ENCODE data around the gene TNNC1.

Gene TNNC1

DNA sequence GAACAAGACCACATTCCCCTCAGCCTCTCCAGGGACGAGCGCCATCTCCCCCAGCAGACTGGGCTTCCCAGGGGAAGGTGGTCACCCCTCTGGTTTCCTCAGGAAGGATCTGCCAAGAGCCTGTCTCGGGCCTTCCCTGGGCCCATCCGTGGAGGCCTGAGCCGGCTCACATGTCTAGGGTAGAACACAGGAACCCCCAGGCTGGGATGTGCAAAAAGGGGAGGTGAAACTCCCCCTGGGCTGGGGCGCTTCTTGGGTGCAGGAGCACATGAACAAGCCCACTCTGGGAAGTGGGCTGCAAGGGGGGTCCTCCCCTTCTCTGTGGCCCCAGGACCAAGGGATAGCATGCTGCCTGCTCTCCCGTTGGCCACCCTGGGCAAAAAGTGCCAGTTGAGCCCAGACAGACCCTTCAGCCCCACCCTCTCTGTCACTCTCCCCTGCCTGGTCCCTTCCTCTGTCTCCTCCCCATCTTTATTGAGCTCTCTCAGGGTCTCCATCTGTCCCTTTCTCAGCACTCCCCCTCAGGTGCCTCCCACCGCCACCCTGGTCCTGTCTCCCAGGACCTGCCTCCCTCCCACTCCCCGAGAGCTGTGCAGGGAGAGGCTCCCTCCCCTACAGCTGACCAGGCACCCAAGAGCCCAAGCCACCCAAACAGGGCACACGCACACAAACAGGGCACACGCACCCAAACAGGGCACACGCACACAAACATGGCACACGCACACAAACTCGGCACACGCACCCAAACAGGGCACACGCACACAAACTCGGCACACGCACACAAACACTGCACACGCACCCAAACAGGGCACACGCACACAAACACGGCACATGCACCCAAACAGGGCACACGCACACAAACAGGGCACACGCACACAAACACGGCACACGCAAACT is 9.8 kb downstream of the TNNC1 start:
- no peak for DNase-seq (ENCODE audit: low read depth)

DNA sequence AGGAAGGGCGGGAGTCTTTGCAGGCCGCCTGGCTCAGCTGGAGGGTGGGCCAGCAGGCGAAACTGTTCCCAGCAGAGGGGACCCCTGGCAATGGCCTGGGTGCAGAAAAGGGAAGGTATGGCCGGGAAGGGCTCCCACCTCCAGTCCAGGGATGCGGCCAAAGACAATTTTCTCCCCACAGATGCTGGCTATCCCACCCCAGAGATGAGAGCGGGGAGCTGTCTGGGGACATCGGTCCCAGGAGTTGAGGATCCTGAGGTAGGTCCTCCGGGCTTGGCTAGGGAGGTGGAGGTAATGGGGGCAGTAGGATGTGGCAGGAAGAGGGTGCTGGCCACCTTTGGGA is 10.6 kb downstream of the TNNC1 start:
- DNase-seq (ENCODE audit: low read depth), result no peak

DNA sequence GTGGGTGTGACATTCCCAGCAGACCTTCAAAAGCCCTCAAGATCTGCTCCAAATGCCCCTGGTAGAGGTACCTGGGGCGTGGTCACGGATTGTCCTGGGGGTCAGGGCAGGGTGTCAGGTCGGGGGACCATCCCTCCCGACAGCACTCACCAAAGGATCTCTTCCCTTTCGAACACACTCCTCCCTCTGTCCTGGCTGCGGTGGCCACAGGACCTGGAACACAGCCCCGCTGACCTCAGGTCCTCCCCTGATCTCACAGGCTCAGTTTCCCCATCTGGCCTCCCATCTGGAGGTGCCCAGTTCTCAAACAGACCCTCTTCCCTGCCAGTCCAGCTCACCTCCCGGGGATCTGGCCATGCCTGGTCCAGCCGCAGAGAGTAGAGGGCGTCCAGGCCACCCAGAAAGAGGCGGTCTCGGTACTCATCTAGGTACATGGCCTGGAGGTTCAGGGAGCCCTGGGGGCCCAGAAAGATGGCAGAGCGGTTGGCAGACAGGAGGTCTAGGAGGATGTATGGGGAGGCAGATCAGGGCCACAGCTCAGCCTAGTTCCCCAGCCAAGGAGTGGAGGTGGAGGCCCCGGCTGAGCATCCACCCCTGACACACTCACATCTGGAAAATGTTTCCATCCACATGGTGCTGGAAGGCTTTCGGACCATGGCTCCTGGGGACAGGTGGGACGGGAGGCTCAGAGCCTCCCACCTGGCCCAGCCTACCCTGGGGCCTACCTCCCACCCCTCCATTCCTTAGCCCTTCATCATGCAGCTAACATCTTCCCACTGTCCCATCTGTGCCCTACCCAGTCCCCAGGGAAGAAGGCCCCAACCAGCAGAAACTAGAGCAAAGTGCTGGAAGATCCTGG is 11.2 kb downstream of the TNNC1 start:
- no peak for DNase-seq (ENCODE audit: low read depth)

DNA sequence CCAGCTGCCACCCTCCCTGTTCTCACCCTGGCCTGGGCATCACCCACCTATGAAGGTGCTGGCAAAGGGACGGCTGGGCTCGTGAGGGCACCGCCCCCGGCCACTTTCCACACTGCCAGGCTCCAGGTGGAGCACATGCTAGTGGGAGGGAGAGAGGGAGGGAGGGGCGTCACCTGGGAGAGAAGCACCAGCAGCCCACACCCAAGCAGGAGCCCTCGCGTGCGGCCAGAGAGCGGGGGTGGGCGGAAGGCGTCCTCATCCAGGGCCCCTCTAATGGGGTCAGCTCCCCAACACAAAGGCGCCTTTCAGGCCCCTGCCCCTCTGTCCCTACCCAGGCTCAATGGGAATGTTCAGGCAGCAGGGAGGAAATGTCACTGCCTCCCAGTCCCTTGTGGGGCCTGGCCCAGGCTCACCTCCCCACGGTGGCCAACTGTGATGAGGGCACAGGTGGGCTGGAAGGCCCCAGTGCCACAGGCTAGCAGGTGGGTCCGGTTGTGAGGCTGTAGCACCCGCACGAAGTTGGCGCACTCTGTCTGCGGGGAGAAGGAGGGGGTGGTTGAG is 12.0 kb downstream of the TNNC1 start:
- no peak for DNase-seq (ENCODE audit: low read depth)

DNA sequence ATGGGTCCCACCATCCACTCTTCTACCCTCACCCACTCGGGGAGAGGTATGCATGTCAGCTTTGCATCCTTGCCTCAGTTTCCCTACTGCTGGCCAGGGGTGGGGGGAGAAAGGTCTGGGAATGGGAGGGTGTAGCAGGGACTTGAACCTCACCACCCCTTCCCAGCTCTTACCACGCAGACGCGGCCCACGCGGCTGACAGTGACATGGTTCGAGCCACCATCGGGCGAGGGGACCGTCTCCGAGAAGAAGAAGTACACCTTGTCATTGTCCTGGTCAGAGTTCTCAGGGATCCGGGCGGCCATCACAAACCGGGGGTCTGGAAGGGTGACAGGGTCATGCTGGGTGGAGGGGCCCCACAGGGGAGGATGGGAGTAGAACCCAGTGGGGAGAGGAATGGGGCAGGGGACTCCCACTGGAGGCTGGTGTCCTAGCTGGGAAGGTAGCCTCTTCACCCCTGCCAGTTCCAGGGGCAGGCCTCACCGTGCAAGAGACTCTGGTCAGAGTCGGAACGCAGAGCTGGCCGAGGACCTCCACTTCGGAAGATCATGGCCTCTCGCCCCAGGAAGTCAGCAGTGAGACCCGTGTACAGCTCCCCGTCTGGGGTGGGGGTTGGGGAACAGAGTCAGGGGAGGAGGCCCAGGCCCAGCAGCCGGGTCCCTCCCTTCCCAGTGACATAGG is 12.6 kb downstream of the TNNC1 start:
- DNase-seq (ENCODE audit: low read depth), result no peak

DNA sequence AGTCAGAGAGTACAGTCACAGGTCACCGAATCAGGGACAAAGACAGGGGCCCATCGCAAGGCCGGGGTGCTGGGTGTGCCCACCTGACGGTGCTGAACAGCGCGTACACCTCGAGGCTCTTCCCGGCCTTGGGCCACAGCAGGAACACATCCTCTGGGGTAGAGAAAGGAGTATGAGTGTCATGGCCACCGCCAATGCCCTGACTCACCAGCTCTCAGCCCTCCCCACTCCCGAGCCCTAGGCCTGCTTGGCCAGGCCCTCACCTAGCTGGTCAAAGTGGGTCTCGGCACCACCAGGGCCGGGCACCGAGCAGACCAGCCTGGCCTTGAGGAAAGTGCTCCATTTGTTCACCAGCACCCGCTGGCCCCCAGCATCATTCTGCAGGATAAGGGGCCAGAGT is 13.2 kb downstream of the TNNC1 start:
- no peak for DNase-seq (ENCODE audit: low read depth)

DNA sequence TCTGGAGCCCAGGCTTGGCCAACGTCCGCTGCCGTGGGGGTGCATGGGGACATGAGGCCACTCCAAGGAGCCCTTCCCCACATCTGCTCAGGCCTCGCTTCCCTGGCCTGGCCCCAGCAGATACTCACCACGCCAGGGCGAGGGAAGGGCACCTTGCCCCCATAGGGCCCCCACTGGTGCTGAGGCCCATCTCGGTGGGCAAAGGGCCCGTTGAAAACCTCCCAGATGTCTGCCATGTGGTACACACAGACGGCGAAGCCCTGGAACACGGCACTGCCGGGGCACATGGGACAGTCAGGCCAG is 13.6 kb downstream of the TNNC1 start:
- DNase-seq (ENCODE audit: low read depth), result no peak

DNA sequence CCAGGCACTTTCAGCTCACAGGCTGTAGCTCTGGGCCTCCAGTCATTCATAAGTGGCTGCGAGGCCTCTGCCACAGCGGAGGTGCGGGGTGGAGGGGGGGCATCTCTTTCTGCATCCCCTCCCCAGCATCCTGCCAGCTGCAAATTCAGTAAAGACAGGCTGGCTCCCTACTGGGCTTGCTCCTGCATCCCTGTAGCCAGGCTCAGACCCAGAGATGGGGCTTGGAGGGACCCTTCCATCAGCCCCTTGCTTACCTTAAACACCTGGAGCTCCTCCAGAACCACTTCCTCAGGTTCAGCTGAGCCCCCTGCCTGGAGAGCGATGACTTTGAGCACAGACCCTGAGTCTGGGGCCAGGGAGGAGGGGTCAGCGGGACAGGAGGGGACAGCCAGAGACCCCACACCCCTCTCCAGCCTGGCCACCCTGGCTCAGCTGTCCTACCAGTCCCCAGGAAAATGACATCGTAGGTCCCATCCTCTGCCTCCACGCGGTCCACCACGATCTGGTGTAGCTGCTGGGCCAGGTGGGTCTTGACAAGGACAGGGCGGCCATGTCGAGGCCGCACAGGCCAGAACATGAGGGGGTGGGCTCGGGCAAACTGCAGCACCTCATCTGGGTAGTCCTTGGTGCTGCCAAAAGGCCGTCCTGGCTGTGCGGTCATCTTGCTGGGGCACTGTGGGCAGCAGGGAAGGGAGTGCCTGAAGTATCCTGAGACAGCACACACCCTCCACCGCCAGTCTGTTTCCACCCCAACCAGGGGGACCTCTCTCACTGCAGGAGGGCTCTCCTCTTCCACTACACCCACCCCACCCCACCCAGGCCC is 14.2 kb downstream of the TNNC1 start:
- no peak for DNase-seq (ENCODE audit: low read depth)

DNA sequence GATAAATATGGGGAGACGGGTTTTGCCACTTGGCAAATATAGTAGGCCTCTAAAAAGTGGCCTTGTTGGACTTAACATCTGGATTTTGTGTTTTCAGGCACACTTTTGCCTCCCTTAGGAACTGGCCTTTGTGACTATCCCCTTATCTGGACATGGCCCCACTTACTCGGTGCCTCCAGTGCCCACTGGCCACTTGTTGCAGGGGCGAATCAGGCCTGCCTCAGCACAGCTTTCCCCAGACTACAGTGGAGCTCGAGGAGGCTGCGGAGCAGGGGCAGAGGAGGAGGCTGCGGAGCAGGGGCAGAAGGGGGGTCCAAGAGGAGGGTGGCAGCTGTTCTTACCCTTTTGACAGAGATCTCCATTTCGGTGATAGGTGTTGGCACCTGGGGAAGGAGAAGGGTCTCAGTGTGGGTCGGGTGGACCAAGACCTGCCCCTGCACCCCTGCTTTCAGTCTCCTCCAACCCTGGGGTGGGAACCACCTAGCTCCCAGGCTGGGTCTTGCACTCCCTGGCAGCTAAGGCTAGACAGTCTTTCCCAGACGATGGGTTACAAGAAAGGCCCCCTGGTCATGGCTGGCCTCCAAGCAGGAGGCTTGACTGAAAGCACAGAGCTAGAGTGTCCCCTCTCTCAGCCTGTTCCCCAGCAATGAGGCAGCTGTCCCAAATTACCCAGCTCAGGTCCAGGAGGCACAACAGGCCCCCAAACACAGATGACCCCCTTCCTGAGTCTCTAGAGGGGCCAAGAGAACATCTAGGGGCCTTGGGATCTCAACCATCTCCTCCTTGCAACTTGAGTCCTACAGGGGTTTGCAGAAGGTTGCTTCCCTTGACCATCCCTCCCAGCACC is 15.0 kb downstream of the TNNC1 start:
- DNase-seq (ENCODE audit: low read depth), result no peak

DNA sequence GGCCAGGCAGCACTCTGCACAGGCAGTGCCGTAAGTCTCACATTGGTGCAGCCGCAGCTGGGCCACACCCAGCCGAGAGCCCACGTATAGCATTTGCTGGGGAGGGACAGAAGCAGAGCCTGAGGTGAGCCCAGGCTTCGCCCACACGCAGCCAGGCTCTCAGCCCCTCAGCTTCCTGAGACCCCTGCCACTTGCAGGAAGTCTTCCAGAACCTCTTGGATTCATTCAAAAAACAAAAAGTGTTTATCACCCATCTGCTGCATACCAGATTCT is 15.8 kb downstream of the TNNC1 start:
- no peak for DNase-seq (ENCODE audit: low read depth)

DNA sequence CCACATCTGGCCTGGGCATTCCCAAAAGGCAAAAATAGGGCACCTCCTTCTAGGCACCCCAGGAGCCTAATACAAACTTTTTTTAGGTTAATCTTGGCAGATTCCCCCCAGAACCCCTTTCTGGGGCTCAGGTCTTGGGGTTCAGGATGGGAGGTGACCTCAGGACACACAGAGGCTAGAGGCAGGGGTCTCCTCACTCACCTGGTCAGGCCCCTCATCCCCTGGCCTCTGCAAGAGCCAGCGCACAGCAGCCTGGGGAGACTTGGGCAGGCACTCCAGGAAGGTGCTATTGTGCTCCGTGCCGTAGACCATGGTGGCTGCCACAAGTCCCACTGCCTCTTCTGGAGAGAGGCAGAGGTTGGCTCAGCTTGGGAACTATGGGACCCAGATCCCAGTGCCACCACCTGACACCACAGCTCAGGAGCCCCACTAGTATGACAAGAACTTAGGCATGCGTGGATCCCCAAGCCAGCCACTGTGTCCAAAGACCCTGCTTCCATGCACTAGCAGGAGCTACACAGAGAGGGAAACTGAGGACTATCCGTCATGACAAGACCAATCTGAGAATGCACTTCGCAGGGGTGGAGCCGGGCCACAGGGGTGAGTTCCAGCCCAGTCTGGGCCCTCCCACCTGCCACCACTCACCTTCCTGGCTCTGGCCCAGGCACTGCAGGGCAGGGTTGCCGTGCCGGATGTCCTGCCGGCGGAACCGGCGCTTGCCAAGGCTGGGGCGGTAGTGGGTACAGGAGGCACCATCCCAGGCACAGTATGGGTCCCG is 16.3 kb downstream of the TNNC1 start:
- DNase-seq (ENCODE audit: low read depth), result no peak

DNA sequence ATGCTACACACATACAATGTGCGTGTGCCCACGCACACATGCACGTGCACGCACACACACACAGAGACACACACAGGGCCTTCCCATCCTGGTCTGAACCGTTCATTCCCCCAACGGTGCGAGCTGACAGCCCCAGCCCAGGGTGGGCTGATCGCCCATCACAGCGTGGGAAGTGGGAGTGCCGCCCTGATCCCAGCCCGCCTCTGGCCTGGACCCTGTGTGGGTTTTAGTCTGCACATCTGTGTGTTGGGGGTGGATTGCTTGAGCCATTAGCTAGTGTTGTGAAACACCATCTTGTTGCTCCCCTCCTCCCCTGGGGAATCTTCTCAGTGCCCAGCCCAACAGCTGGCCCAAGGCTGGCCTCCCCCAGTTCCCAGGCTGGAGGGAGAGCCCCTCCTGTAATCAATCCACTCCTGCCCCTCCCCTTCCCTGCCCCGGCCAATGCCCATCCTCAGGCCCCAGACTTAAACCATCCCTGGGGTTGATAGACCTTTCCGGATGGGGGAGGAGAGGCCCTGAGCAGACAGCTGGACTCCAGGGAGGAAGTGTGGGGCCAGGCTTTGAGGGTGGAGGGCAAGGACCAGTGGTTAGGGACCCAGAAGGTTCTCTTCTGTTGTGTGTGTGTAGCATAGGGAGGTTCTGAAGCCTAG is 17.2 kb downstream of the TNNC1 start:
- DNase-seq (ENCODE audit: low read depth), result no peak

DNA sequence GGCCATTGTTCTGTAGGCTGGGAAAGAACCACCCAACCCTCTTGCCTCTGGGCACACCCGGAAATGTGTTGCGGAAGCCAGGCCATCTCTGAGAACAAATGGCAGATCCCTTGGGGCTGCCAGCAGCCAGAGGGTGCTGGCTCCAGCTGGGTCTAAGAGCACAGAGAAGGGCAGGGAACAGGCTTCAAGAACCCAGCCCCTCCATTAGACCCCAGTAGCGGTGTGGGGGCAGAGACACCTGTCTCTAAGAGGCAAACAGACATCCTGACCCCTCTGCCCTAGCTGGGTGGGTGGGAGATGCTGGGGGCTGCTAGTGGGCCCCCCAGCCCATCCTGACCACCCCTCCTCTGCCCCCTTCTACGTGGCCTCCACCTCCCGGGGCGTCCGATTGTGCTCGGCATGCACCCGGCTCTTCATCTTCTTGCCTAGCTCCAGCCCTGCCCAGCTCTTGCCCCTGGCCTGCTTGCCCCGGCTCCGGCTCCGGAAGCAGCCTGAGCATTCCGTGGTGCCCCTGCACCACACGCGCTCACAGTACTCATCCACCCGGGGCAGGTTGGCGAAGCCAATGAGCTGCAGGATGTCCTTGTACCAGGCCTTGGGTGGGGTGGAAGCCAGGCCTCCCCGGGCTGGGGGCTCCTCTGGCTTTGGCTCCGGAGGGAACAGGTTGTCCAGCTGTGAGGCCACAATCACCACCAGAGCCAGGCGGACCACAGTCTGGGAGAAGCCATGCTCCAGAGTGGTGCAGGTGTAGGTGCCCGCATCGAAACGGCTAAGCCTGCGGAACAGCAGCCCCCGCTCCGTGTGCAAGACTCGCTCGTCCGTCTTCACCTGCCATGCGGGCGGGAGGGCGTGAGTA is 18.4 kb downstream of the TNNC1 start:
- DNase-seq (ENCODE audit: low read depth), result no peak

DNA sequence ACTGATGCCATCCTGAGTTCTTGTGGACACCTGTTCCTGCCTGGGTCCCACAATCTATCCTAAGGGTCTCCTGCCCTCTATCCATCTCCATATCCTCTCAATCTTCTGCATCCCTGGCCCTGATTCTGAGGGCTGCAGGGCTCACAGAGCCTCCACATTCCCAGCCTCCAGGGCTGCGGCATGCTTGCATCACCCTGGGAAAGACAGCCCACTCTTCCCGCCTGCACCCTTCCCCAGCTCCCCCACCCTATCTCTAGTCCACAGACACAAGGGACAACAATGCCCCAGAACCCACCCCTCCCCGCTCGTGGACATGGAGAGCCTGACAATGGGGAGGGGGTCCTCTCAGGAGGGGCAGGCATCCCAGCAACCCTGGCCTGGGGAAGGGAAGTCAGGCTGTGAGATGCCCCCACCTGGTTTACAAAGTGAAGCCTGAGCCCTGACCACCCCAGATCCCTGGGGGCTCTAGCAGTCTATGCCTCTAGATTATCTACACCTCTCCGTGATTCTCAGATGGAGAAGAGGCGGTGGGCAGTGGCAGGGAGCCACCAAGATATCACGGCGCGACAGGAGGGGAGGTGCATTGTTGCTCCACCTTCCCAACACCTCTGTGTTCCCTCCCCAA is 19.2 kb downstream of the TNNC1 start:
- DNase-seq (ENCODE audit: low read depth), result no peak

DNA sequence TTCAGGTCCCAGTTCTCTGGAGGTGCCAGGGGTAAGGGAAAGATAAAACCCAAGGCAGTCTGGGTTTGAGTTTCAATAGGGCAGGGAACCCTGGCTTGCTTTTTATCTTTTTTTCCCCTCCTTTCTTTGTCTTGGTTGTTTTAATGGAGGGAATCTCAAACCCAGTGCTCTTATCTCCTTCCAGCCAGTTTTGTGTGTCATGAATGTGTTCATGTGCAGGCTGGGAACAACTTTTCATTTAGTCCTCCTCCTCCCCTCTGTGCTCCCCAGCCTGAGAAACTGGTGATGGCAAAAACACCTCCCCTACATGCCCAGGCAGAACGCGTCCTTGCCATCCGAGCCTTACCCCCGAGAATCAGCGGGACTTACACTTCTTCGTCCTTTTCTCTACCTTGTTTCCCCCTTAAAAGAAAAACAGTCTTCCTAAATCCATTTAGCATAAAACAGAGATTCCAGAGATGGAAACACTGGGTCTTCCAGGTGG is 19.8 kb downstream of the TNNC1 start:
- DNase-seq (ENCODE audit: low read depth), result no peak

DNA sequence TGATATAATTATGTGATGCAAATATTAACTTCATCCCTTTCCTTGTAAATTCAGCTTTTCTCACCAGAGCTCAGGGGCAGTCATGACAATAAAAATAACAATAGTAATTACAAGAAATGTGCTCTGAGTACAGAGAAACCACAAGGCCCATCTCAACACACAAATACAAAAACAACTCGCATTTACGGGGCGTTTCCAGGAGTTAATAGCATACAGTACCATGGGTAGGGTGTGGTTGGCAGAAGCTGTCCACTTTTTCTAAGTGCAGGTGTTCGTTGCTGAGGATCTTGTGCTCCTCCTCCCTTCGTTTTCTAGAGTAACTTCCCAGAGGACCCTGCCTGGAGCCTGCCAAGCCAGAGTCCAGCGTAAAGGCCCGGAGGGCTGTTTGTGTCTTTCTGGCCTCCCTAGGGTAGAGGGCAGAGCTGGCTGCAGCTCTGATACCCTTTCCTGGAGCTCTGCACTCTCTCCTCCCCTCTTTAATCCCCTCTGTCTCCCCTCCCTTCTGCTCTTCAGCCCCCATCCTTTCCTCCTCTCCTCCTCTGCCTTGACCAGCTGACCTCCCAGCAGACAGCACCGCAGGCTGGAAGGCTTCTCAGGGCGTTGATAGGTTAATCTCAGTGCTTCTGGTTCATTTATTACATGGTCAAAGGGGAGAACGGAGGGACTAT is 20.4 kb downstream of the TNNC1 start:
- DNase-seq (ENCODE audit: low read depth), result no peak

DNA sequence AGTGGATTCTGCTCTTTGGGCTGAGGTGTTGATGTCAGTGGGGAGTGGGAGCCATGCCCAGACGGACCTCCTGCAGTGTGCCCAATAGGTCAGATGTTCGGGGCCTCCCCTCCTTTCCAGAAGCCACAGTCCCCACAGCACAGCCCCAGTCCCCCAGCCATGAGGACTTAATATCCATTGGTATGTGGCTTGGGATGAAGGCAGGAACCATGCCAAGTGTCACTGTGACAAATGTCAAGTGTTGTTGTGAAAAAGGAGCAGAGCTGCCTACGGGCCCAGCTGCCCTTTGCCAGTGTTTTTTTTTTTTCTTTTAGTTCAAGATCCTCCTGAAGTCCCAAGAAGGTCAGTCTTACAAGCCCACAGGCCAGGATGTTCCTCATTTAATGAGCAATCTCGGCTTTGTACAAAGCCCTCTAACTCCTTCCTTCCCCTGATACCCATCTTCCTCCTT is 21.1 kb downstream of the TNNC1 start:
- no peak for DNase-seq (ENCODE audit: low read depth)

DNA sequence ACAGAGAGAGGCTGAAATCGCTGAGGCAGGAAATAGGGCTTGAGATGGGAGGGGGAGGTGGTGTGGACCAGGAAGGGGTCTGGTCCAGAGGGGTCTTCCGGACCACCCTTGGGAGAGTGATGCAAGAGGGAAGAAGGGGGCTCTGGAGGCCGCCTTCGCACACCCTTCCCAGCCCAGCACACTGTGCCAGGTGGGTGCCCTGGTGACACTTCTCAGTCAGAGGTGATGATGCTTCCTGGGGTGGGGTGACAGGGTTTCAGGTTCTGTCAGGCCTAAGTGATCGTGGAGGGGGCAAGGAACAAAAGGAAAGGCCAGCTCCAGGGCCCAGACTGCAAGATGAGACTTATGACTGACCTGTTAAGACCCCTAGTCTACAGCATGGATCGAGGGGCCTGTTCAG is 21.6 kb downstream of the TNNC1 start:
- no peak for DNase-seq (ENCODE audit: low read depth)
